Measurements from ENCODE around the gene FAM124A.

DNA sequence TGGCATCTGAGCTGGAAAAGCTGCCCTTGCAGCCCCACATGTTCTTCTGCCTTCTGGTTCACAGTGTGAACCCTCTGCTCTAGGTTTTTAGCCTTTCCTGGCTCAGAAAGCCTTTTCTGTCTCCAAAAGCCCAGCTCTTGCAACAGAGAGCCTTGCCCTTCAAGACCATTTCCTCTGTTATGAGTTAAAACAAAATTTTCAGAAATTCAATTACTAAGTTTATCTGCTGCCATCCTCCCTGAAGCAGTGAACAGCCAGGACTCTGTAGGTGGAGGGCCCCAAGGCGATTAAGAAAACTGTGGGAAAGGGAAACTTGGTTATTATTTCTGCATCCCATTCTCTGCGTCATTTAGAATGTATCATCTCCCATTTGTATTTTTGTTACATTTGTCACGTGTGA, 18.8 kb downstream of the FAM124A start:
- TF ChIP-seq, protein P1, sequence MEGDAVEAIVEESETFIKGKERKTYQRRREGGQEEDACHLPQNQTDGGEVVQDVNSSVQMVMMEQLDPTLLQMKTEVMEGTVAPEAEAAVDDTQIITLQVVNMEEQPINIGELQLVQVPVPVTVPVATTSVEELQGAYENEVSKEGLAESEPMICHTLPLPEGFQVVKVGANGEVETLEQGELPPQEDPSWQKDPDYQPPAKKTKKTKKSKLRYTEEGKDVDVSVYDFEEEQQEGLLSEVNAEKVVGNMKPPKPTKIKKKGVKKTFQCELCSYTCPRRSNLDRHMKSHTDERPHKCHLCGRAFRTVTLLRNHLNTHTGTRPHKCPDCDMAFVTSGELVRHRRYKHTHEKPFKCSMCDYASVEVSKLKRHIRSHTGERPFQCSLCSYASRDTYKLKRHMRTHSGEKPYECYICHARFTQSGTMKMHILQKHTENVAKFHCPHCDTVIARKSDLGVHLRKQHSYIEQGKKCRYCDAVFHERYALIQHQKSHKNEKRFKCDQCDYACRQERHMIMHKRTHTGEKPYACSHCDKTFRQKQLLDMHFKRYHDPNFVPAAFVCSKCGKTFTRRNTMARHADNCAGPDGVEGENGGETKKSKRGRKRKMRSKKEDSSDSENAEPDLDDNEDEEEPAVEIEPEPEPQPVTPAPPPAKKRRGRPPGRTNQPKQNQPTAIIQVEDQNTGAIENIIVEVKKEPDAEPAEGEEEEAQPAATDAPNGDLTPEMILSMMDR (conservative IDR thresholded peaks at IDR 0.05) = no peak
- no peak for TF ChIP-seq EZH2 (IDR thresholded peaks at IDR 0.05; ENCODE audit: low read depth)

All from PC-9 (cell line).